GM13976 (cell line): Measurements from ENCODE around the gene ROCK1.

Experiments used
- DNase-seq: peaks from one replicate; pipeline ENCODE4 v3.0.0; 2012; ENCODE audit warnings: low spot score
- CTCF ChIP-seq: IDR thresholded peaks from 2 replicates; pipeline ENCODE4 v1.5.1; 2012; ENCODE audit warnings: borderline replicate concordance, mild to moderate bottlenecking; ENCODE audit not compliant: insufficient read depth; ENCODE audit errors: extremely low read depth, missing control alignments, control extremely low read depth
- in situ Hi-C: fragments of 300-500 bp; cut with MboI; formaldehyde crosslinking; loops from one replicate; pipeline ENCODE4 v1.12.0; 2022; ENCODE audit warnings: low sequenced_read_pairs, mixed read lengths, inconsistent platforms; ENCODE audit not compliant: unreplicated experiment

The ROCK1 gene

GRCh38 chr18:21132398-21132918, 20.8 kb upstream of the ROCK1 start:
- in situ Hi-C loops = no loop called here
- no peak for TF ChIP-seq CTCF
- DNase-seq = no peak

- DNase-seq = no peak
- in situ Hi-C loops = no loop called here
- TF ChIP-seq CTCF = no peak
Measured at GRCh38 chr18:21131698-21132227, 20.1 kb upstream of the ROCK1 start.

- TF ChIP-seq CTCF = no peak
- DNase-seq = no peak
- in situ Hi-C loops = no loop called here
Measured at GRCh38 chr18:21129566-21130216, 18.1 kb upstream of the ROCK1 start.

DNA sequence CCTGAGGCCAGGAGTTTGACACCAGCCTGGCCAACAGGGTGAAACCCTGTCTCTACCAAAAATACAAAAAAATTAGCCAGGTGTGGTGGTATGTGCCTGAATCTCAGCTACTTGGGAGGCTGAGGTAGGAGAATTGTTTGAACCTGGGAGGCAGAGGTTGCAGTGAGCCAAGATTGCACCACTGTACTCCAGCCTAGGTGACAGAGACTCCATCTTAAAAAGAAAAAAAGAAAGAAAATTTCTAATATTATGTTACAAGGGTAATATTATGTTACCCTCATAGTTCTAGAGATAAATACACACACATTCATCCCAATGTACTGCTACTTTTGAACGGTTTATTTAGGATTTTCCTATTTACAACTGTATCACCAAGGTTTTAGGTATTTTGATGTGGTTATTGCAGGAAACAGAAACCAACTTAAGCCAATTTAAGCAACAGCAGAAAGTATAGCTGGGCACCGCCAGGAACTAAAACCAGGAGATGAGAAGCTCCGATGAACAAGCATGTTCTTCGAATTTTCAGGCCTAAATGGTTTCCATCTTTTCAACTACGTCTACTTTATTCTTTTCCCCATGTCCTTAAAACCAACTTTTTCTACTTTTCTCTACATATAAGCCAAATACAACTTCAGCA, 11.8 kb upstream of the ROCK1 start:
- no peak for DNase-seq
- in situ Hi-C loops = no loop called here
- no peak for TF ChIP-seq CTCF

- no peak for TF ChIP-seq CTCF
- in situ Hi-C loops = no loop called here
- DNase-seq = no peak
Measured at GRCh38 chr18:21118806-21119205, 7.2 kb upstream of the ROCK1 start.

- DNase-seq = no peak
- no peak for TF ChIP-seq CTCF
- in situ Hi-C loops = no loop called here
Measured at GRCh38 chr18:21117409-21118131, 6.0 kb upstream of the ROCK1 start.
